Measurements from ENCODE around the gene DYNC1LI1.

- TF ChIP-seq CTCF (conservative IDR thresholded peaks at IDR 0.05 in 1 of 2, IDR thresholded peaks at IDR 0.05 in 1 of 2; ENCODE audit: low read depth in 1 of 2, low read length in 2 of 2) (no peak), EZH2 (IDR thresholded peaks at IDR 0.05; ENCODE audit: low read length, missing control alignments) (no peak)
Observed at GRCh38 chr3:32500880-32501782, 69.5 kb downstream of the DYNC1LI1 start.
